Measurements from ENCODE around the gene SQSTM1. TPM values are rescaled to one million over a fixed set of nuclear protein-coding genes. Genes with fewer than 3 reads are reported as not detected.

SQSTM1 gene
- total and polyA plus RNA-seq, 2 of the 8 experiments (the other 6 are each of a cell fraction or from before 2014, with no cell fraction given): 78.6 to 110 TPM

- no peak overlapping the region for H2BK15ac ChIP-seq (ENCODE audit: low read length)
- H2AK5ac ChIP-seq (ENCODE audit: low read depth, low read length): no peak overlapping the region
- no peak overlapping the region for H2AFZ ChIP-seq (ENCODE audit: low read length)
- H3K9me3 ChIP-seq (ENCODE audit: insufficient read depth in 2 of 2, low read depth in 1 of 2, low read length in 1 of 2): no peaks in the 10 kb centered on the region
- FAIRE-seq (no peak), DNase-seq (ENCODE audit: low read depth in 1 of 2, low spot score in 2 of 2) (no peak)
- H3K36me3 ChIP-seq (ENCODE audit: control insufficient read depth in 2 of 4, insufficient read depth in 4 of 4, low read length in 3 of 4): peaks cover 11 to 36% (median 29%) of the 10 kb centered on the region in 4 experiments; a peak in 6 of 8 replicates
- no peak overlapping the region for H3K18ac ChIP-seq (ENCODE audit: extremely low read depth, low read length)
- no peak overlapping the region for H4K8ac ChIP-seq (ENCODE audit: extremely low read depth, insufficient read depth, low read length)
- no peak overlapping the region for H2BK20ac ChIP-seq (ENCODE audit: low read length)
- POLR2A ChIA-PET (ENCODE audit: partially characterized antibody): interaction anchor here (0.7 to 2.2 kb wide), 6 partner anchors 10 to 1570 kb away, joined by 3 to 10 read pairs (median 3); no protein-coding TSS in a partner anchor
- H3K4me1 ChIP-seq (replicated peaks in 1 of 4; ENCODE audit: control insufficient read depth in 3 of 4, insufficient read depth in 4 of 4, low read length in 3 of 4): no peaks in the 10 kb centered on the region
- H4K5ac ChIP-seq (ENCODE audit: insufficient read length, low read depth, low read length): no peak overlapping the region
- no peak overlapping the region for H3K9ac ChIP-seq (replicated peaks in 1 of 4; ENCODE audit: extremely low read depth in 1 of 4, low read depth in 3 of 4, low read length in 3 of 4)
- 87% methylated on average over 9 of the region's 9 CpGs; no CpG with 5 or more reads in 1 of the 2 experiments for WGBS, 2 experiments (ENCODE audit: extremely low coverage in 1 of 2, insufficient coverage in 1 of 2, insufficient read length in 1 of 2, insufficient replicate concordance in 2 of 2, low coverage in 1 of 2, low lambda C conversion rate in 2 of 2, missing lambda C conversion rate in 1 of 2)
- CTCF ChIA-PET (ENCODE audit: partially characterized antibody): interaction anchor here (0.7 to 6.7 kb wide), 7 partner anchors 10 to 45 kb away, joined by 3 to 53 read pairs (median 6); partner anchors contain the start of genes LTC4S and MAML1
- no peaks in the 10 kb centered on the region for H3K23me2 ChIP-seq (ENCODE audit: low read depth, low read length)
- no peaks in the 10 kb centered on the region for H3K27me3 ChIP-seq (replicated peaks in 1 of 4; ENCODE audit: control insufficient read depth in 3 of 4, extremely low read depth in 1 of 4, insufficient read depth in 3 of 4, low read length in 3 of 4)
- peaks cover 0 to 2% of the 10 kb centered on the region in 2 experiments for H4K20me1 ChIP-seq (replicated peaks in 1 of 2; ENCODE audit: control insufficient read depth in 1 of 2, insufficient read depth in 2 of 2, low read length in 2 of 2)
- no peak overlapping the region for H2BK120ac ChIP-seq (replicated peaks; ENCODE audit: low read depth, low read length)
- no peak overlapping the region for H3K27ac ChIP-seq (ENCODE audit: low read depth, low read length)
- H3K79me2 ChIP-seq (ENCODE audit: control insufficient read depth in 1 of 2, insufficient read depth in 2 of 2, low read length in 2 of 2): no peaks in the 10 kb centered on the region
- H3K4me2 ChIP-seq (ENCODE audit: insufficient read depth in 1 of 2, low read depth in 2 of 2, low read length in 2 of 2): no peak overlapping the region
- no peaks in the 10 kb centered on the region; the same call in 1 of the 2 replicates for H3K79me1 ChIP-seq (ENCODE audit: low read depth, low read length)
- H3K23ac ChIP-seq (ENCODE audit: insufficient read length): no peak overlapping the region
- H3K4me3 ChIP-seq (ENCODE audit: extremely low read depth in 1 of 4, insufficient read depth in 2 of 4, low read depth in 3 of 4, low read length in 4 of 4): no peak overlapping the region
- no peak overlapping the region for H2BK5ac ChIP-seq (ENCODE audit: low read depth, low read length)
- no peak overlapping the region for H3K4ac ChIP-seq (replicated peaks; ENCODE audit: insufficient read length, low read depth, low read length)
- H3K14ac ChIP-seq (ENCODE audit: insufficient read length): no peak overlapping the region
- no peak overlapping the region for H4K91ac ChIP-seq (replicated peaks; ENCODE audit: insufficient read length, low read length)
- H2BK12ac ChIP-seq (ENCODE audit: low read depth, low read length): no peak overlapping the region
- no peak overlapping the region for H3K56ac ChIP-seq (replicated peaks; ENCODE audit: insufficient read length, low read depth, low read length)
- TF ChIP-seq SP4 (IDR thresholded peaks at IDR 0.05; ENCODE audit: low read length) (no peak), GABPA (IDR thresholded peaks at IDR 0.05; ENCODE audit: borderline replicate concordance, insufficient read depth, low read length) (no peak), BRCA1 (IDR thresholded peaks at IDR 0.05; ENCODE audit: low read depth, low read length) (no peak), RNF2 (IDR thresholded peaks at IDR 0.05; ENCODE audit: borderline replicate concordance, low read depth, low read length, missing control alignments, poor library complexity, severe bottlenecking) (no peak), SIRT6 (IDR thresholded peaks at IDR 0.05; ENCODE audit: low read length) (no peak), JUN (IDR thresholded peaks at IDR 0.05; ENCODE audit: low read depth, low read length) (no peak), POU5F1 (IDR thresholded peaks at IDR 0.05; ENCODE audit: low read depth, low read length) (no peak), BCL11A (IDR thresholded peaks at IDR 0.05; ENCODE audit: low read depth in 2 of 2, low read length in 2 of 2) (no peak), BACH1 (IDR thresholded peaks at IDR 0.05; ENCODE audit: low read length) (no peak), YY1 (IDR thresholded peaks at IDR 0.05; ENCODE audit: low read depth, low read length) (no peak), SUZ12 (IDR thresholded peaks at IDR 0.05; ENCODE audit: low read length) (no peak)
- TF ChIP-seq, protein P1, sequence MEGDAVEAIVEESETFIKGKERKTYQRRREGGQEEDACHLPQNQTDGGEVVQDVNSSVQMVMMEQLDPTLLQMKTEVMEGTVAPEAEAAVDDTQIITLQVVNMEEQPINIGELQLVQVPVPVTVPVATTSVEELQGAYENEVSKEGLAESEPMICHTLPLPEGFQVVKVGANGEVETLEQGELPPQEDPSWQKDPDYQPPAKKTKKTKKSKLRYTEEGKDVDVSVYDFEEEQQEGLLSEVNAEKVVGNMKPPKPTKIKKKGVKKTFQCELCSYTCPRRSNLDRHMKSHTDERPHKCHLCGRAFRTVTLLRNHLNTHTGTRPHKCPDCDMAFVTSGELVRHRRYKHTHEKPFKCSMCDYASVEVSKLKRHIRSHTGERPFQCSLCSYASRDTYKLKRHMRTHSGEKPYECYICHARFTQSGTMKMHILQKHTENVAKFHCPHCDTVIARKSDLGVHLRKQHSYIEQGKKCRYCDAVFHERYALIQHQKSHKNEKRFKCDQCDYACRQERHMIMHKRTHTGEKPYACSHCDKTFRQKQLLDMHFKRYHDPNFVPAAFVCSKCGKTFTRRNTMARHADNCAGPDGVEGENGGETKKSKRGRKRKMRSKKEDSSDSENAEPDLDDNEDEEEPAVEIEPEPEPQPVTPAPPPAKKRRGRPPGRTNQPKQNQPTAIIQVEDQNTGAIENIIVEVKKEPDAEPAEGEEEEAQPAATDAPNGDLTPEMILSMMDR (IDR thresholded peaks at IDR 0.05; ENCODE audit: control extremely low read depth in 1 of 3, insufficient read depth in 1 of 3, low read depth in 1 of 3, low read length in 3 of 3): no peak
These were observed 42.8 kb upstream of the SQSTM1 start for GRCh38 chr5:179777909-179778308.

Measured in H1 (cell line).